ENCODE data around the gene RCOR1.

The RCOR1 gene

DNA sequence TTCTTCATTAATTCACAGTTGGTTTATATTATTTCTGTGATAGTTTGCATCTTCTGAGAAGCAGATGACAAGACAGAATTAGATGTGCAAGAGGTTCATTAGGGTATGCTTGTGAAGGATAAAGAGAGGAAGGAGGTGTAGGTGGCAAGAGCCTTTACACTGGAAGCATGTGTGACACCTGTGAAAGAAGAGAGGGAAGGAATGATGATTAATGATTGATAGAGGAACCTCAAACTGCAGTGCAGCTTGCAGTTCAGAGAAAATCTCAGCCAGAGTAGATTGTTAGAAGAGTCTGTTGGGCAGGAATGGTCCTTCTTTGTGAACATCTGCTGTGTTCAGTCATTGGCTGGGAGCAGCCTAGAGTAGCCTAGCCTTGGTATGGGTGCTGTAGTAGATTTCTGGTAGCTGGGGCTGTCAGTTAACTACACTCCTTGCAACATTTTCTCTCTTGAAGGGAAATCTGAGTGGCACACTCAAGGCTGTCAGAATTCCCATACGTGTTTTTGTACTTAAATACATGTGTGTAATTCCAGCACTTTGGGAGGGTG lies 9.0 kb downstream of the RCOR1 start:
- Histone ChIP-seq H3K79me2 (ENCODE audit: insufficient read depth, low read length) (peaks cover 70% of the 10 kb centered on the region), H3K9me2 (replicated peaks; ENCODE audit: insufficient read depth, low read length) (no peaks in the 10 kb centered on the region), H3K4me3 (ENCODE audit: insufficient read depth, low read length, poor library complexity, severe bottlenecking) (no peak overlapping the region), H4K20me1 (ENCODE audit: low read depth, low read length) (peaks cover 11% of the 10 kb centered on the region), H3K9me3 (ENCODE audit: insufficient read depth, low read length) (no peaks in the 10 kb centered on the region), H3K9ac (ENCODE audit: low read length) (no peak overlapping the region), H3K4me2 (ENCODE audit: low read depth, low read length, poor library complexity, severe bottlenecking) (no peak overlapping the region), H3F3A (ENCODE audit: insufficient read depth) (peaks cover 12% of the 10 kb centered on the region), H3K36me3 (ENCODE audit: low read length) (no peaks in the 10 kb centered on the region), H2AFZ (ENCODE audit: low read depth, low read length, severe bottlenecking) (no peak overlapping the region), H3K27me3 (ENCODE audit: low read length) (no peaks in the 10 kb centered on the region), H3K27ac (ENCODE audit: low read depth, low read length) (no peak overlapping the region)
- TF ChIP-seq EZH2phosphoT487 (conservative IDR thresholded peaks at IDR 0.05; ENCODE audit: low read length): no peak
- TF ChIP-seq, protein P1, sequence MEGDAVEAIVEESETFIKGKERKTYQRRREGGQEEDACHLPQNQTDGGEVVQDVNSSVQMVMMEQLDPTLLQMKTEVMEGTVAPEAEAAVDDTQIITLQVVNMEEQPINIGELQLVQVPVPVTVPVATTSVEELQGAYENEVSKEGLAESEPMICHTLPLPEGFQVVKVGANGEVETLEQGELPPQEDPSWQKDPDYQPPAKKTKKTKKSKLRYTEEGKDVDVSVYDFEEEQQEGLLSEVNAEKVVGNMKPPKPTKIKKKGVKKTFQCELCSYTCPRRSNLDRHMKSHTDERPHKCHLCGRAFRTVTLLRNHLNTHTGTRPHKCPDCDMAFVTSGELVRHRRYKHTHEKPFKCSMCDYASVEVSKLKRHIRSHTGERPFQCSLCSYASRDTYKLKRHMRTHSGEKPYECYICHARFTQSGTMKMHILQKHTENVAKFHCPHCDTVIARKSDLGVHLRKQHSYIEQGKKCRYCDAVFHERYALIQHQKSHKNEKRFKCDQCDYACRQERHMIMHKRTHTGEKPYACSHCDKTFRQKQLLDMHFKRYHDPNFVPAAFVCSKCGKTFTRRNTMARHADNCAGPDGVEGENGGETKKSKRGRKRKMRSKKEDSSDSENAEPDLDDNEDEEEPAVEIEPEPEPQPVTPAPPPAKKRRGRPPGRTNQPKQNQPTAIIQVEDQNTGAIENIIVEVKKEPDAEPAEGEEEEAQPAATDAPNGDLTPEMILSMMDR (IDR thresholded peaks at IDR 0.05; ENCODE audit: insufficient read depth, low read length, poor library complexity, severe bottlenecking): no peak

DNA sequence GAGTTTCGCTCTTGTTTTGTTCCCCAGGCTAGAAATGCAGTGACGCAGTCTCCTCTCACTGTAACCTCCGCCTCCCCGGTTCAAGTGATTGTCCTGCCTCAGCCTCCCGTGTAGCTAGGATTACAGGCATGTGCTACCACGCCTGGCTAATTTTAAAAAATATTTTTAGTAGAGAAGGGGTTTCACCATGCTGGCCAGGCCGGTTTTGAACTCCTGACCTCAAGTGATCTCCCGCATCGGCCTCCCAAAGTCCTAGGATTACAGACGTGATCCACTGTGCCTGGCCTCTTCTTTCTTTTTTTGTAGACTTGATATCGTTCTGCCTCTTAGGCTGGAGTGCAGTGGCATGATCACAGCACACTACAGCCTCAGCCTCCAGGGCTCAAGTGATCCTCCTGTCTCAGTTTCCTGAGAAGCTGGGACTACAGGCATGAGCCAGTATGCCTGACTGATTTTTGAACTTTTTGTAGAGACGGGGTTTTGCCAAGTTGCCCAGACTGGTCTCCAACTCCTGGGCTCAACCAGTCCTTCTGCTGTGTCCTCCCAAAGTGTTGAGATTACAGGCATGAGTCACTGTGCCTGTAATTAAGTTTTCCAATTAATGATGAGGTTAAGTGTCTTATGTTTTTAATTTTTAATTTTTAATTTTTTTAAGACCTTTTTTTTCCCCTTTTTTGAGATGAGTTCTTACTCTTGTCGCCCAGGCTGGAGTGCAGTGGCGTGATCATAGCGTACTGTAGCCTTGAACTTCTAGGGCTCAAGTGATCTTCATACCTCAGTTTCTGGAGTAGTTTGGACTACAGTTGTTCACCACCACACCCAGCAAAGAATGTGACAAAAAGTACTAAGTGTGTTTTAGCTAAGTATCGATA lies 10.2 kb downstream of the RCOR1 start:
- H3K27me3 ChIP-seq (ENCODE audit: low read length): no peaks in the 10 kb centered on the region
- peaks cover 11% of the 10 kb centered on the region for H4K20me1 ChIP-seq (ENCODE audit: low read depth, low read length)
- no peak overlapping the region for H3K4me2 ChIP-seq (ENCODE audit: low read depth, low read length, poor library complexity, severe bottlenecking)
- no peak overlapping the region for H2AFZ ChIP-seq (ENCODE audit: low read depth, low read length, severe bottlenecking)
- H3K27ac ChIP-seq (ENCODE audit: low read depth, low read length): no peak overlapping the region
- H3K9me3 ChIP-seq (ENCODE audit: insufficient read depth, low read length): no peaks in the 10 kb centered on the region
- H3K9ac ChIP-seq (ENCODE audit: low read length): no peak overlapping the region
- peaks cover 66% of the 10 kb centered on the region for H3K79me2 ChIP-seq (ENCODE audit: insufficient read depth, low read length)
- no peaks in the 10 kb centered on the region for H3K36me3 ChIP-seq (ENCODE audit: low read length)
- H3F3A ChIP-seq (ENCODE audit: insufficient read depth): peaks cover 18% of the 10 kb centered on the region
- no peak overlapping the region for H3K4me3 ChIP-seq (ENCODE audit: insufficient read depth, low read length, poor library complexity, severe bottlenecking)
- H3K9me2 ChIP-seq (replicated peaks; ENCODE audit: insufficient read depth, low read length): no peaks in the 10 kb centered on the region
- no peak for TF ChIP-seq EZH2phosphoT487 (conservative IDR thresholded peaks at IDR 0.05; ENCODE audit: low read length)
- TF ChIP-seq, protein P1 (IDR thresholded peaks at IDR 0.05; ENCODE audit: insufficient read depth, low read length, poor library complexity, severe bottlenecking): no peak

DNA sequence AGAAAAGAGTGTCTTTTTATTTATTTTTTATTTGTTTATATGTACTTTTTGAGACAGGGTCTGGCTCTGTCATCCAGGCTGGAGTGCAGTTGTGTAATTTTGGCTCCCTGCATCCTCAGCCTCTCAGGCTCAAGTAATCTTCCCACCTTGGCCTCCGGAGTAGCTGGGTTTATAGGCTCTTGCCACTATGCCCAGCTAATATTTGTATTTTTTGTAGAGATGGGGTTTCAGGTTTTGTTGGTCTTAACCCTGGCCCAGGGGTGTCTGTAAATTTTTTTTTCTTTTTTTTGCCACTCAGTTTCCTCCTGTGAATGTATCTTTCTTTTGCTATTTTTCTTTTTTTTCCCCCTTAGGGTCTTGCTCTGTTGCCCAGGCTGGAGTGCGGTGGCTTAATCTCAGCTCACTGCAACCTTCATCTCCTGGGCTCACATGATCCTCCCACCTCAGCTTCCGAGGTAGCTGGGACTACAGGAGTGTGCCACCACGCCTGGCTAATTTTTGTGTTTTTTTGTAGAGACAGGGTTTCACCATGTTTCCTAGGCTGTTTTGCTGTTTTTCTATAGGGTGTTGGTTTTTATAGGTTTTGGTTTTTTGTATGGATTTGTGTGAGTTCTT lies 11.0 kb downstream of the RCOR1 start:
- Histone ChIP-seq H3K79me2 (ENCODE audit: insufficient read depth, low read length) (peaks cover 60% of the 10 kb centered on the region), H3K27ac (ENCODE audit: low read depth, low read length) (no peak overlapping the region), H3K27me3 (ENCODE audit: low read length) (no peaks in the 10 kb centered on the region), H3K4me2 (ENCODE audit: low read depth, low read length, poor library complexity, severe bottlenecking) (no peak overlapping the region), H3K9ac (ENCODE audit: low read length) (no peak overlapping the region), H3K36me3 (ENCODE audit: low read length) (no peaks in the 10 kb centered on the region), H4K20me1 (ENCODE audit: low read depth, low read length) (peaks cover 11% of the 10 kb centered on the region), H2AFZ (ENCODE audit: low read depth, low read length, severe bottlenecking) (no peak overlapping the region), H3K9me2 (replicated peaks; ENCODE audit: insufficient read depth, low read length) (no peaks in the 10 kb centered on the region), H3F3A (ENCODE audit: insufficient read depth) (peaks cover 24% of the 10 kb centered on the region), H3K9me3 (ENCODE audit: insufficient read depth, low read length) (no peaks in the 10 kb centered on the region), H3K4me3 (ENCODE audit: insufficient read depth, low read length, poor library complexity, severe bottlenecking) (no peak overlapping the region)
- TF ChIP-seq, protein P1 (IDR thresholded peaks at IDR 0.05; ENCODE audit: insufficient read depth, low read length, poor library complexity, severe bottlenecking): no peak
- TF ChIP-seq EZH2phosphoT487 (conservative IDR thresholded peaks at IDR 0.05; ENCODE audit: low read length): no peak
